ENCODE data around the gene HCRTR1.
A peak's percentile ranks its signal among the peaks of the same experiment; 100 is the strongest.

The HCRTR1 gene

GRCh38 chr1:31598980-31599379 lies 18.5 kb upstream of the HCRTR1 start:
- no peak for DNase-seq

DNA sequence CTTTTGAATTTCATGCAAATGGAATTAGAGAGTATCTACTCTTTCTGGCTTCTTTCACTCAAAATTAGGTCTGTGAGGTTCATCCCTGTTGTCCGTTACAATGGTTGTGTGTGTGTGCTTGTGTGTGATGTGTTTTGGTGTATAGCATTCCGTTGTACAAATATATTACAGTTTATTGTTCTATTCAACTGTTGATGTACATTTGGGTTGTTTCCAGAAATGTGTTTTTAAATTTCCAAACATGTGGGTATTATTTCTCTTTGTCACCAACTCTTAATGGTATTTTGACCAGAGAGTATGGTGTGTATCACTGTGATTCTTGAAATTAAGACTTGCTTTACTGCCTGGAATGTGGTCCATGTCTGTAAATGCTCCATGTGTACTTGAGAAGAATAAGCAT lies 16.8 kb upstream of the HCRTR1 start:
- DNase-seq, result no peak

DNA sequence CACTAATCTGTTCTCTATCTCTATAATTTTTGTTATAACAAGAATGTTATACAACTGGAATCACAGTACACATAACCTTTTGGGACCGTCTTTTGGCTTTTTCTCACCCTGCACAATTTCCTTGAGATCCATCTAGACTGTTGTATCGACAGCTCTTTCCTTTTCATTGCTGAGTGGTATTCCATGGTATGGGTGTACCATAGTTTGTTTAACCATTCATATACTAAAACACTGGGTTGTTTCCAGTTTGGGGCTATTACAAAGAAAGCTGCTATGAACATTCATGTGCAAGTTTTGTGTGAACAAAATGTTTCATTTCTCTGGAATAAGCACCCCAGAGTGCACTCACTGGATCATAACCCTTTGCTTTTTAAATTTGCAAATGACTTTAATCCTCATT lies 15.4 kb upstream of the HCRTR1 start:
- DNase-seq, result no peak

DNA sequence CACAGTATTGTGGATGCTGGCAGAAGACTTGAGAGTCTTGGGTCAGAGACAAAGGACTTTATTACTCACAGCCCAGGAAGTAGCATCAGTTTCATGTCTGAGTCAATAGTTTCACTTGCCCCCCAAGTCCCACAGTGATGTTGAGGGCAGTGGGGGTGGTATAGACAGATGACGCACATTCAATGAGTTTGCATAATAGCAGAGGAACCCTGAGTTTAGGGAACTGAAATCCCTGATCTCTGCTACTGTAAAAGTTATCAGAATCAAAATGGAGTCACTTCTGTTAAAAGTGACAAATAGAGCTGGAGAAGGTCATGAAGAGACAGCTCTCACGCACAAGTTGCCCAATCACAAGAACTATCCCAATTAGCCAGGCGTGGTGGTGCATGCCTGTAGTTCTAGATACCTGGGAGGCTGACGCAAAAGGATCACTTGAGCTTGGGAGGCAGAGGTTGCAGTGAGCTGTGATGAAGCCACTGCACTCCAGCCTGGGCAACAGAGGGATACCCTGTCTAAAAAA lies 11.5 kb upstream of the HCRTR1 start:
- peak; percentile 53 for DNase-seq

GRCh38 chr1:31607360-31607759 lies 10.1 kb upstream of the HCRTR1 start:
- no peak for DNase-seq

GRCh38 chr1:31609514-31610118 lies 7.9 kb upstream of the HCRTR1 start:
- DNase-seq, result no peak

DNA sequence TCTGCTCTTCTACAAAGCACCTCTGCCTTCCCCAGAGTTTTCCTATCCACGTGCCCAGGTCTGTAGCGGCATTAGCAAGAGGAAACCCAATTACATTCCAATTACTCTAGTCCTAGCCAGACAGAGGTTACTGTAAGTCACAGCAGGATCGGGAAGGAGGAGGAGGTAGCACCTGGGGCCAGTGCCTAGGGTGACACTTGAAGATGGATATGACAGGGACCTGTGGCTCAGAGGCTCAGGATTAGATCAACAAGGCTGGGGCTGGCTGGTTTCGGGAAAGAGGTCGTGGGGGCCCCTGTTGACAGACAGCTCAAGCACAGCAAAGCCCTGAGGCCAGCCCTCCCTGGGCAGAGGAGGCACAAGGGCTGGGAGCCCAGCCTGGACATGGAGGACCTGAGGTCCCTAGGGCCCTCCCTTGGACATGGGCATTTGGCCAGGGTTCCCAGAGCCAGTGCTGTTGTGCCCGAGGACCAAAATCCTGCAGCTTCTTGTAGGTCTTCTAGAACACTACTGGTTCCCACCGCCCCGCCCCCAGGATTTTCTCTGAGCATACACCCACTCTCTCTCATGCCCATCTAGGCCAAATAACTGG lies 3.0 kb upstream of the HCRTR1 start:
- DNase-seq, result no peak

- DNase-seq, result no peak
These were observed 2.1 kb upstream of the HCRTR1 start for GRCh38 chr1:31615414-31615813.

GRCh38 chr1:31615939-31616338 lies 1.6 kb upstream of the HCRTR1 start:
- DNase-seq, result no peak

DNA sequence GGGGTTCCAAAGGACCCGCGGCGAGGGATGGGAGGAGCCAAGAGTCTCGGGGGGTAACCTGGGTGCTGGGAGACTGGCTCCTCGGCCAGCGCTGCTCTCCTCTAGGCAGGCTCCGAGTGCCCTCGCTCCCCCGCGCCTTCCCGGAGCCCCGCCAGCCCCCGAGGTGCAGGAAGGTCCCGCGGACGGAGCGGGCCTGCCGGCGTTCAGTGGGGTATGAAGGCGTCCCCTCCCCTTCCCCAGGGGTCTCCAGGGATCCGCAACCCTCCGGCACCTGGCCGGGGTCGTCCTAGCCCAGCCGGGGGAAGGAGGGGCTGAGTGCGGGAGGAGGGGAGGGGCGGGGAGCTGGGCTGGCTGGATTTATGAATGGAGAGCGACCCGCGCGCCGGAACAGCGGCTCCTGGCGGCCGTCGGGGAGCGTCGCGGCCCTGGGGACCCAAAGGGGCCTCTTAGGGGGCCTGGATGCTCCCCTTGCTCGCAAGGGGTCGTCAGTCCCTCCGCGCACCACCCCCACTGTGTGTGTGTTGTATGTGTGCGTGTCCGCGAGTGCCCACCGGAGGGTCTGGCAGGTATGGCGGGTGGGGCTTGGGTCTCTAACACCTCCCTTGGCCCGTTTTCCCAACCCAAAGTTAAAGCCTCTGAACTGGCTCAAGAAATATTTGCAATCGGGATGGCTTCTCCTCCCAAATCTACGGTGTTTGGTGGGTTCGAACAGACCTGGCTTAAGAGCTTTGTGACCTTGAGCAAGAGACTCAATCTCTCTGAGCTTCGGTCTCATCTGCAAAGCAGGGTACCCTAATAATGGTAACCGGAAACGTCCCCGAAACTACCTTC lies 642 bp downstream of the HCRTR1 start:
- DNase-seq, result peak; percentile 29

- no peak for DNase-seq
These were observed 1.7 kb downstream of the HCRTR1 start for GRCh38 chr1:31618916-31619846.

DNA sequence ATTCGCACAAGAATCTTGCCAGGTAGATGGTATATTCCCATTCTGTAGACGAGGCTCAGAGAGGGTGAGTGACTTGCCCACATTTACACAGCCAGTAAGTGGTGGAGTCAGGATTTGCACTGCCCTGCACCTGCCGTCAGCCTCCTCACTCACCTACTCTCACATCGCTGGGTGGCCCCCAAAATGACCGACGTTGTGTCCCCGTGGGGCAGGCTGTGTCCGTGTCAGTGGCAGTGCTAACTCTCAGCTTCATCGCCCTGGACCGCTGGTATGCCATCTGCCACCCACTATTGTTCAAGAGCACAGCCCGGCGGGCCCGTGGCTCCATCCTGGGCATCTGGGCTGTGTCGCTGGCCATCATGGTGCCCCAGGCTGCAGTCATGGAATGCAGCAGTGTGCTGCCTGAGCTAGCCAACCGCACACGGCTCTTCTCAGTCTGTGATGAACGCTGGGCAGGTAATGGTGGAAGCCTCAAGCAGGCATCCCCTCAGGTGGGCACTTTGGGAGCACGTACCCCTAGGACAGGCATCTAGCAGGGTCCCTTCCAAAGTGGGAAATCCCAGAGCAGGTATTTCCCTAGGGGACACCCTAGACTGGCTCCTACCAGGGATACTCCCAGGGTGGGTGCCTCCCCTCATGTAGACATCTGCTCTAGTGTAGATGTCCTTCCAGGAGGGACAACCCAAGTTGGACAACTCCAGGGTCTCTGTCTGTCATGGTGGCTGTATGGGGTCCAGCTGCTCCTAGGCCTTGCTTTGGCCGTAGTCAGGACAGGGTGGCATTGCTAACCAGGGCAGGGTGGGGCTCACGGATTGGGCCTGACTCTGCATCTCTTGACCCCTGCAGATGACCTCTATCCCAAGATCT lies 3.4 kb downstream of the HCRTR1 start:
- no peak for DNase-seq

GRCh38 chr1:31621498-31621820 lies 4.0 kb downstream of the HCRTR1 start:
- DNase-seq, result no peak

DNA sequence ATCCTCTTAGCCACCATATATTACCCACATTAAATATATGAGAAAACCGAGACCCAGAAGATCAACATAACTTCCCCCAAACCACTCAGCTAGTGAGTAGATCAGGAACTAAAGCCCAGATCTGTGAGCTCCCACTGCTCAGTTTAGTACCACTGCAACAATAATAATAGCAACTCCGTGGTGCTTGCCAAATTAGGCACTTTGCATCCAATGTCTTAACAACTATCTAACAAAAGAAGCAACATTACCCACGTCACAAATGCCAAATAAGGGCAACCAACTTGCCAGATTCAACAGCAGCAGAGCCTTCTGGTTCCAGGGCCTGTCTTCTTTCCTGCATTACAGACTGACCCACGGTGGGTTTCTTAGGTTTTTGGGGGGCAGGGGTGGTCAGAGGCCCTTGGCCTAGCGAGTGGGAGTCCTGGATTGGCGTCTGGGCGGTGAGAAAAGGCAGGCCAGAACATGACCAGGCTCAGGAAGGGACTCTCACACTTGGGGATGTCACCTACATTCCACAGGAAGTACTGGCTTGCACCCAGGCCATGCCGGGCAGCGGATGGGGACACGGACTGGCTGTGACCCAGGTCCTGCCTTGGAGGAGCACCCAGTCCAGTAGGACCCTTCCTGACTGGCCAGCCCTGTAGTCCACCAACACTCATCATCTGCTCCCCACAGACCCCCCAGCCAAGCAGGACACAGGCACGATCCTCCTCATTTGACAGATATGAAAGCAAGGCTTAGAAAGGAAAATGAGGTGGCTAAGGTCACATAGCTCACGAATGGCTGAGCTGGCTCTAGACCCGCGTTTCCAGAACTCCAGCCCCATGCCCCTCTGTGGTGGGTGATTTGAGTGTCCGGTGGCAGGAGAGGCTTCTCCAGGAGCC lies 4.6 kb downstream of the HCRTR1 start:
- no peak for DNase-seq

DNA sequence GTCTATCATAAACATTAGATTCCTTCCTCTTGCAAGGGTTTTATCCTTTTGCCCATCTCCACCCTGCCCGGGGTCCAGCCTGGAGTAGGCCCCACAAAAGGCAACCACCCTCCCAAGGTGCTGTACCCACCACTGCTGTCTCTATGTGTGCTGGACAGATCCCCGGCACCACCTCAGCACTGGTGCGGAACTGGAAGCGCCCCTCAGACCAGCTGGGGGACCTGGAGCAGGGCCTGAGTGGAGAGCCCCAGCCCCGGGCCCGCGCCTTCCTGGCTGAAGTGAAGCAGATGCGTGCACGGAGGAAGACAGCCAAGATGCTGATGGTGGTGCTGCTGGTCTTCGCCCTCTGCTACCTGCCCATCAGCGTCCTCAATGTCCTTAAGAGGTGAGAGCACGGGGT lies 5.9 kb downstream of the HCRTR1 start:
- no peak for DNase-seq

DNA sequence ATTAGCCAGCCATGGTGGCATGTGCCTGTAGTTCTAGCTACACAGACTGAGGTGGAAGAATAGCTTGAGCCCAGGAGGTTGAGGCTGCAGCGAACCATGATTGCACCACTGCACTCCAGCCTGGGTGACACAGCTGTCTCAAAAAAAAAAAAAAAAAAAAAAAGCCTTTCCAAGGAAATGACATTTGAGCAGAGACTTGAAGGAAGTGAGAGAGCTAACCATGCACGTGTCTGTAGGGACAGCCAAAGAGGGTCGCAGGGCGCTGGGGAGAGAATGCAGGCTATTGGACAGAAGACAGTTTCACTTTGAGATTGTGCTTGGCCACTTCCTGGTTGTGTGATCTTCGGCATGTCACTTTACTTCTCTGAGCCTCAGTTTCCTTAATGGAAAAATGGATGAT lies 6.8 kb downstream of the HCRTR1 start:
- no peak for DNase-seq

GRCh38 chr1:31624731-31625514 lies 7.4 kb downstream of the HCRTR1 start:
- no peak for DNase-seq

- peak; percentile 46 for DNase-seq
These were observed 8.2 kb downstream of the HCRTR1 start for GRCh38 chr1:31625561-31626222.

Measured in fibroblast of skin of back (primary cell).